Ramos (cell line): ENCODE results near the gene ATG14.
"Not testable (repeated sequence)": the region's sequence is repeated elsewhere in the genome, so short reads cannot be mapped to it uniquely, and the experiment has no call there.

Experiments used
- in situ Hi-C: fragments of 300-500 bp; cut with MboI; formaldehyde crosslinking; loops from one replicate; pipeline ENCODE4 v1.14.3; 2022; ENCODE audit warnings: low sequenced_read_pairs; ENCODE audit not compliant: unreplicated experiment

Gene ATG14

GRCh38 chr14:55434805-55435174, 23.2 kb upstream of the ATG14 start:
- in situ Hi-C loops, result loop anchor here (25.0 kb wide), 1 partner anchor 1053 kb away; no protein-coding TSS in a partner anchor

- in situ Hi-C loops, result loop anchor here (25.0 kb wide), 1 partner anchor 1053 kb away; no protein-coding TSS in a partner anchor
Measured at GRCh38 chr14:55433880-55434804, 22.5 kb upstream of the ATG14 start.

- in situ Hi-C loops, result loop anchor here (25.0 kb wide), 1 partner anchor 1055 kb away; no protein-coding TSS in a partner anchor
Measured at GRCh38 chr14:55432628-55433027, 21.0 kb upstream of the ATG14 start.

GRCh38 chr14:55430024-55430690, 18.5 kb upstream of the ATG14 start:
- in situ Hi-C loops, result loop anchor here (25.0 kb wide), 1 partner anchor 1057 kb away; no protein-coding TSS in a partner anchor

- in situ Hi-C loops, result loop anchor here (25.0 kb wide), 1 partner anchor 1060 kb away; no protein-coding TSS in a partner anchor
Measured at GRCh38 chr14:55427439-55427838, 15.8 kb upstream of the ATG14 start.

- in situ Hi-C loops, result loop anchor here (25.0 kb wide), 1 partner anchor 1060 kb away; no protein-coding TSS in a partner anchor
Measured at GRCh38 chr14:55426891-55427290, 15.3 kb upstream of the ATG14 start.

- in situ Hi-C loops, result loop anchor here (25.0 kb wide), 1 partner anchor 1062 kb away; no protein-coding TSS in a partner anchor
Measured at GRCh38 chr14:55425091-55425490, 13.5 kb upstream of the ATG14 start.

- in situ Hi-C loops, result no loop called here
Measured at GRCh38 chr14:55423969-55424368, 12.3 kb upstream of the ATG14 start.

- in situ Hi-C loops, result not testable (repeated sequence)
Measured at GRCh38 chr14:55422338-55422737, 10.7 kb upstream of the ATG14 start.

GRCh38 chr14:55419663-55420062, 8.0 kb upstream of the ATG14 start:
- in situ Hi-C loops, result no loop called here

GRCh38 chr14:55418411-55418810, 6.8 kb upstream of the ATG14 start:
- in situ Hi-C loops, result no loop called here

- in situ Hi-C loops, result no loop called here
Measured at GRCh38 chr14:55417955-55418354, 6.3 kb upstream of the ATG14 start.

- in situ Hi-C loops, result no loop called here
Measured at GRCh38 chr14:55416866-55417265, 5.2 kb upstream of the ATG14 start.

- in situ Hi-C loops, result no loop called here
Measured at GRCh38 chr14:55414551-55414950, 2.9 kb upstream of the ATG14 start.

GRCh38 chr14:55412676-55413075, 1.0 kb upstream of the ATG14 start:
- in situ Hi-C loops, result no loop called here

GRCh38 chr14:55410876-55411275, 754 bp downstream of the ATG14 start:
- in situ Hi-C loops, result no loop called here

GRCh38 chr14:55404173-55404854, 7.3 kb downstream of the ATG14 start:
- in situ Hi-C loops, result no loop called here

GRCh38 chr14:55401751-55402150, 9.9 kb downstream of the ATG14 start:
- in situ Hi-C loops, result no loop called here

- in situ Hi-C loops, result no loop called here
Measured at GRCh38 chr14:55399852-55400251, 11.8 kb downstream of the ATG14 start.

GRCh38 chr14:55399183-55399582, 12.4 kb downstream of the ATG14 start:
- in situ Hi-C loops, result no loop called here
